Bronchial epithelial cell (primary cell): Measurements from ENCODE around the gene STUM. TPM values are rescaled to one million over a fixed set of nuclear protein-coding genes. Genes with fewer than 3 reads are reported as not detected.
"Not testable (repeated sequence)": the region's sequence is repeated elsewhere in the genome, so short reads cannot be mapped to it uniquely, and the experiment has no call there.

Experiments used
- DNase-seq: peaks from one replicate; pipeline ENCODE4 v3.0.0-alpha.2; 2010; ENCODE audit warnings: low read depth
- FAIRE-seq: peaks from 2 replicates; lab custom pipeline; 2011; peaks lifted over from hg19 to GRCh38; lab: Jason Lieb, UNC
- H3K27me3 ChIP-seq: 2 replicates; pipeline ENCODE4 v1.5.1; 2011; ENCODE audit warnings: low read length; ENCODE audit not compliant: control insufficient read depth, insufficient read depth
- H3K36me3 ChIP-seq: 2 replicates; pipeline ENCODE4 v1.5.1; 2011; ENCODE audit warnings: low read length; ENCODE audit not compliant: control insufficient read depth, insufficient read depth
- H3K4me3 ChIP-seq: 2 replicates; pipeline ENCODE4 v1.5.1; 2011; ENCODE audit warnings: mild to moderate bottlenecking, low read depth, low read length, control low read depth
- CTCF ChIP-seq: IDR thresholded peaks from 2 replicates; pipeline ENCODE4 v1.5.1; 2011; ENCODE audit warnings: mild to moderate bottlenecking, moderate library complexity, low read length, control low read depth, inconsistent platforms; ENCODE audit not compliant: insufficient read depth, severe bottlenecking
- total RNA-seq: library from RNA; depleted of rRNA; stranded (reverse); fragments of >200 nt; gene quantifications from 2 replicates; pipeline ENCODE4 v1.2.1, GENCODE V29; 2014

The STUM gene
- total RNA-seq, 1 donor from 2014 or later, result not detected

DNA sequence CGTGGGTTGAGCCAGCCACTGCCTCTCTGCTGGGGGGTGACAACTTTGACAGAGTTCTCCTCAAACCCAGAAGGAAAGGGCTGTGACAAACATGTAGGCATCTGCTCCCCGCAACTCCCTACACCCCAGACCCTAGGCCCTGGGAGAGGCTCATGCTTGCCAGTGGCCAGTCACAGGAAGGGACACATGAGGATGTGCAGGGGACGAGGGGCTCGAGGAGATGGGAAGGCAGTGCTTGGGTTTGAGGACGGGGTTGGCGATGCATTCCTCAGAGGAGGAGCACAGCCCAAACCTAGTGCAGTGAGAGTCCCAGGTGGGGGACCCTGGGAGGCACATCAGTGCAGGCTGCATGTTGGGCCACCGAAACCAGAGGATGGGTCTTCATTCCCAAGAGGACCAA, 62.1 kb downstream of the STUM start:
- FAIRE-seq (no peak), DNase-seq (no peak)
- H3K4me3 ChIP-seq, result no peak overlapping the region
- no peaks in the 10 kb centered on the region for H3K36me3 ChIP-seq
- H3K27me3 ChIP-seq, result peaks cover 3% of the 10 kb centered on the region
- TF ChIP-seq CTCF, result no peak

- Histone ChIP-seq H3K27me3 (peaks cover 3% of the 10 kb centered on the region), H3K4me3 (no peak overlapping the region), H3K36me3 (no peaks in the 10 kb centered on the region)
- no peak for TF ChIP-seq CTCF
- FAIRE-seq (no peak), DNase-seq (no peak)
Observed at GRCh38 chr1:226611301-226611700, 62.7 kb downstream of the STUM start.

- DNase-seq, H3K36me3 ChIP-seq, H3K27me3 ChIP-seq, H3K4me3 ChIP-seq, FAIRE-seq: not testable (repeated sequence)
Observed at GRCh38 chr1:226611980-226612379, 63.4 kb downstream of the STUM start.

DNA sequence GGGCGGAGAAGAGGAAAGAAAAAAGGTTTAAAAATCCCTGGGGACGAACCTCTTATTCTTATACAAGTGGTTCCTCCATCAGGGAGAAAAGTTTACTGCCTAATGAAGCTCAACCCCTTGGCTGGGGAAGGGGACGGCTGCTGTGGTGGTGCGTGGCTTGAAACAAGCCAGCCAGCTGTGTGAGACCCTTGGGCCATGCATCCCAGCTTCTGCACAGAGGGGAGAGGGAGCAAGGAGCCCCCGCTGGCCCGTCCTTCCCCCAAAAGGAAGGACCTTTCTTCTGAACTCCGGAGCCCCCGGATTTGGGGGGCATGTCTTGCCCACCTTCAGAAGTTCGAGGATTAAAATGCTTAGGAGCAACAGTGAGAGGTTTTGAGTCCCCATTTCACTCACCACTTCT, 67.3 kb downstream of the STUM start:
- TF ChIP-seq CTCF, result no peak
- no peak for DNase-seq
- H3K36me3 ChIP-seq, result no peaks in the 10 kb centered on the region
- no peak overlapping the region for H3K4me3 ChIP-seq
- FAIRE-seq, result no peak
- no peaks in the 10 kb centered on the region for H3K27me3 ChIP-seq

GRCh38 chr1:226616636-226617035, 68.1 kb downstream of the STUM start:
- no peaks in the 10 kb centered on the region for H3K36me3 ChIP-seq
- no peak overlapping the region for H3K4me3 ChIP-seq
- DNase-seq, result no peak
- no peaks in the 10 kb centered on the region for H3K27me3 ChIP-seq
- FAIRE-seq, result no peak
- no peak for TF ChIP-seq CTCF

GRCh38 chr1:226617109-226617508, 68.5 kb downstream of the STUM start:
- no peak for FAIRE-seq
- Histone ChIP-seq H3K27me3 (no peaks in the 10 kb centered on the region), H3K36me3 (no peaks in the 10 kb centered on the region), H3K4me3 (no peak overlapping the region)
- TF ChIP-seq CTCF, result no peak
- DNase-seq, result no peak

DNA sequence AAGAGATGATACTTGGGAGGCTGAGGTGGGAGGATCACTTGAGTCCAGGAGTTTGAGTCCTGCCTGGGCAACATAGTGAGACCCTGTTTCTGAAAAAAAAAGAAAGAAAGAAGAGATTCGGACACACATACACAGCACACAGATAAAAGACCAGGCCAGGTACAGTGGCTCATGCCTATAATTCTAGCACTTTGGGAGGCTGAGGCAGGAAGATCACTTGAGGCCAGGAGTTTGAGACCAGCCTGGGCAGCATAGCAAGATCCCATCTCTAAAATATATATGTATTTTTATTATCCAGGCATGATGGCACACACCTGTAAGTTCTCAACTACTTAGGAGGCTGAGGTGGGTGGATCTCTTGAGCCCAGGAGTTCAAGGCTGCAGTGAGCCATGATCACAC, 69.2 kb downstream of the STUM start:
- not testable (repeated sequence) for DNase-seq, FAIRE-seq

More for the DNA sequence above, 69.2 kb downstream of the STUM start:
- H3K36me3 ChIP-seq, H3K27me3 ChIP-seq, H3K4me3 ChIP-seq: not testable (repeated sequence)
